ENCODE measurements around the gene RSPH4A. TPM values are rescaled to one million over a fixed set of nuclear protein-coding genes. Genes with fewer than 3 reads are reported as not detected.

The RSPH4A gene
- total and polyA plus RNA-seq, 2 of the 4 experiments (the other 2 are of a cell fraction) = under 0.01 to 0.19 TPM

DNA sequence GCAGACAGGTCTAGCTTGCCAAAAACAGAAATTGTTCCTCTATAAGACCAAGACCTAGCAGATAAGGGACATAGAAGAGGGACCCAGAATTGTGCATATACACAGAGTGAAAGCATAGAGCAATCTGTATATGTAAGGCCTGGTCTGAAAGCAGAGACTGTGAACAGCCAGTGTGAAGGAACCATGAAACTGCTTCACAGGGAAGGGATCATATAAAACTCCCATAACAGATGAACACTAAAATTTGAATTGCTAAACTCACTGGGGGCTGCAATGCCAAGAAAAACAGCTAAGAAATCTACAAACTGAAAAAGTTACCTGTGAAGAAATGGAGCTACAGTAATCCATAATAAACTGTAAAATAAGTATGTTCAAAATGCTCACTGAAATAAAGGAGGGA lies 45.3 kb downstream of the RSPH4A start:
- H3K56ac ChIP-seq (ENCODE audit: extremely low read depth, insufficient read depth, low read length) = no peak overlapping the region
- no peak overlapping the region for H2BK15ac ChIP-seq (ENCODE audit: low read depth, low read length)
- no peak overlapping the region for H2BK5ac ChIP-seq (ENCODE audit: low read depth, low read length, poor library complexity, severe bottlenecking)
- peaks cover 19 to 34% of the 10 kb centered on the region in 2 experiments for H3K79me1 ChIP-seq (ENCODE audit: low read depth in 1 of 2, low read length in 2 of 2)
- no peak overlapping the region for H3K18ac ChIP-seq (ENCODE audit: low read depth, low read length)
- H3K4me3 ChIP-seq (ENCODE audit: insufficient read depth, low read depth, low read length) = no peak overlapping the region
- no peak overlapping the region for H3K4me2 ChIP-seq (ENCODE audit: low read depth, low read length)
- no peak overlapping the region for H3K9ac ChIP-seq (ENCODE audit: low read depth, low read length)
- no peak overlapping the region for H3K14ac ChIP-seq (replicated peaks; ENCODE audit: low read depth, low read length)
- H3K4ac ChIP-seq (ENCODE audit: low read depth, low read length) = no peak overlapping the region
- dilution Hi-C loops (cut with HindIII; ENCODE audit: low sequenced_read_pairs, unreplicated experiment) = no loop called here
- in situ Hi-C loops (cut with MboI; ENCODE audit: low sequenced_read_pairs) = no loop called here
- no peak overlapping the region for H4K8ac ChIP-seq (ENCODE audit: low read depth in 2 of 2, low read length in 2 of 2)
- H2AK5ac ChIP-seq (ENCODE audit: low read depth, low read length) = no peak overlapping the region; the same call in 1 of the 2 replicates
- H4K20me1 ChIP-seq (ENCODE audit: insufficient read depth, low read length) = peaks cover 15% of the 10 kb centered on the region; the same call in 1 of the 2 replicates
- TF ChIP-seq MAZ (IDR thresholded peaks at IDR 0.05; ENCODE audit: borderline replicate concordance, low read depth, low read length) (no peak), RFX5 (IDR thresholded peaks at IDR 0.05; ENCODE audit: low read depth, low read length) (no peak), SMC3 (IDR thresholded peaks at IDR 0.05; ENCODE audit: low read depth, low read length) (no peak)
- DNase-seq (no peak), ATAC-seq (ENCODE audit: low read depth) (no peak)
- H2BK120ac ChIP-seq (ENCODE audit: low read depth, low read length) = no peak overlapping the region
- POLR2A ChIA-PET (ENCODE audit: unreplicated experiment) = no interaction called here
- no TSS peak for BruUV-seq (replicated peaks)
- H4K91ac ChIP-seq (ENCODE audit: insufficient read depth, low read depth, low read length) = no peak overlapping the region
- H3K23ac ChIP-seq (ENCODE audit: low read depth, low read length) = peak overlapping the region; percentile 16; the same call in 1 of the 2 replicates
- H2AK9ac ChIP-seq (replicated peaks; ENCODE audit: low read depth, low read length, poor library complexity) = no peak overlapping the region
- H3K27ac ChIP-seq (ENCODE audit: insufficient read depth, low read length) = no peak overlapping the region
- H3K4me1 ChIP-seq (ENCODE audit: control insufficient read depth, insufficient read depth, low read length) = no peaks in the 10 kb centered on the region; the same call in 1 of the 2 replicates
- no peaks in the 10 kb centered on the region for H3K36me3 ChIP-seq (ENCODE audit: control insufficient read depth, insufficient read depth, low read length)
- CTCF ChIA-PET = interaction anchor here (0.7 kb wide), 1 partner anchor 26 kb away, joined by 3 read pairs; no protein-coding TSS in a partner anchor
- no peak overlapping the region for H2BK20ac ChIP-seq (ENCODE audit: low read depth, low read length)
- intact Hi-C loops (cut with micrococcal nuclease) = no loop called here
- H2AFZ ChIP-seq (replicated peaks; ENCODE audit: low read length, poor library complexity) = no peak overlapping the region
- no peaks in the 10 kb centered on the region for H3K9me3 ChIP-seq (ENCODE audit: control insufficient read depth, insufficient read depth, low read length)
- no peaks in the 10 kb centered on the region for H3K27me3 ChIP-seq (ENCODE audit: control insufficient read depth, insufficient read depth, low read length)
- H4K5ac ChIP-seq (ENCODE audit: low read depth, low read length) = no peak overlapping the region
- peaks cover 4% of the 10 kb centered on the region; the same call in 1 of the 2 replicates for H3K9me1 ChIP-seq (ENCODE audit: insufficient read depth, low read length)

Data from IMR-90 (cell line).